Retinal pigment epithelial cell (primary cell): ENCODE results near the gene RPL36.

Source experiments
- DNase-seq: peaks from one replicate; pipeline ENCODE4 v3.0.0-alpha.2; 2010; ENCODE audit warnings: low read depth
- H3K4me3 ChIP-seq: 2 replicates; pipeline ENCODE4 v1.5.1; 2011; ENCODE audit warnings: mild to moderate bottlenecking, low read length, control low read depth, moderate library complexity
- CTCF ChIP-seq: conservative IDR thresholded peaks from 2 replicates; pipeline ENCODE4 v1.5.1; 2011; ENCODE audit warnings: low read depth, low read length, control low read depth, inconsistent platforms

RPL36 gene

GRCh38 chr19:5707576-5708575, 17.8 kb downstream of the RPL36 start:
- no peak for TF ChIP-seq CTCF
- DNase-seq, result no peak
- H3K4me3 ChIP-seq, result no peak overlapping the region

GRCh38 chr19:5711025-5711424, 20.9 kb downstream of the RPL36 start:
- no peak overlapping the region for H3K4me3 ChIP-seq
- no peak for DNase-seq
- TF ChIP-seq CTCF, result no peak

- no peak for DNase-seq
Measured at GRCh38 chr19:5711713-5712161, 21.6 kb downstream of the RPL36 start.

GRCh38 chr19:5713228-5713627, 23.1 kb downstream of the RPL36 start:
- no peak for DNase-seq
- TF ChIP-seq CTCF, result no peak
- no peak overlapping the region for H3K4me3 ChIP-seq

More at GRCh38 chr19:5711713-5712161, 21.6 kb downstream of the RPL36 start:
- H3K4me3 ChIP-seq, result no peak overlapping the region
- no peak for TF ChIP-seq CTCF

- no peak for DNase-seq
- no peak for TF ChIP-seq CTCF
- H3K4me3 ChIP-seq, result no peak overlapping the region
Measured at GRCh38 chr19:5714816-5715215, 24.7 kb downstream of the RPL36 start.

GRCh38 chr19:5717215-5717935, 27.3 kb downstream of the RPL36 start:
- no peak for DNase-seq
- H3K4me3 ChIP-seq, result no peak overlapping the region
- no peak for TF ChIP-seq CTCF
